Lung (tissue), 12 donors: ENCODE data around the gene KCNB1. TPM values are rescaled to one million over a fixed set of nuclear protein-coding genes. Genes with fewer than 3 reads are reported as not detected.

Experiments used
- ATAC-seq: fragments of 200-7000 bp; cut with Tn5 transposase; one replicate; pipeline ENCODE4 v1.9.1; 2020; ENCODE audit warnings: moderate number of reproducible peaks; ENCODE audit not compliant: insufficient read depth, low FRiP score
- DNase-seq, 3 donors: peaks; one replicate each; pipeline ENCODE4 v3.0.0-alpha.2; 2013 to 2017
- H3K27ac ChIP-seq, 2 donors: one replicate each; pipeline ENCODE4 v1.5.1; 2013; ENCODE audit warnings: mild to moderate bottlenecking in 2 of 2, moderate library complexity in 2 of 2, control low read depth in 1 of 2, inconsistent platforms in 1 of 2, low read depth in 1 of 2, low read length in 1 of 2
- H3K27me3 ChIP-seq, 3 donors: one replicate each; pipeline ENCODE4 v1.5.1; 2013; ENCODE audit warnings: low read length in 2 of 3; ENCODE audit not compliant: control insufficient read depth in 3 of 3, insufficient read depth in 3 of 3
- H3K36me3 ChIP-seq, 4 donors: one replicate each; pipeline ENCODE4 v1.5.1; 2013; ENCODE audit warnings: low read length in 4 of 4, mild to moderate bottlenecking in 1 of 4, moderate library complexity in 1 of 4; ENCODE audit not compliant: control insufficient read depth in 4 of 4, insufficient read depth in 4 of 4
- H3K4me1 ChIP-seq, 5 donors: one replicate each; pipeline ENCODE4 v1.5.1; 2013; ENCODE audit warnings: low read length in 5 of 5, mild to moderate bottlenecking in 2 of 5, moderate library complexity in 1 of 5; ENCODE audit not compliant: control insufficient read depth in 5 of 5, insufficient read depth in 5 of 5
- H3K4me3 ChIP-seq: one replicate; pipeline ENCODE4 v1.5.1; 2013; ENCODE audit warnings: mild to moderate bottlenecking, control low read depth, moderate library complexity
- H3K9ac ChIP-seq, 2 donors: one replicate each; pipeline ENCODE4 v1.5.1; 2013; ENCODE audit warnings: low read length in 2 of 2, control low read depth in 1 of 2; ENCODE audit not compliant: insufficient read depth in 1 of 2
- H3K9me3 ChIP-seq, 4 donors: one replicate each; pipeline ENCODE4 v1.5.1; 2013; ENCODE audit warnings: low read length in 3 of 4, mild to moderate bottlenecking in 1 of 4, moderate library complexity in 1 of 4; ENCODE audit not compliant: control insufficient read depth in 4 of 4, insufficient read depth in 3 of 4
- WGBS, 2 donors: extraction: QIAGEN DNeasy Blood & Tissue Kit; methylation state at CpG; one replicate each; pipeline ENCODE4 v1.1.7; 2013; 5-methylcytosine and 5-hydroxymethylcytosine counted together
- polyA plus RNA-seq, 2 donors: library from polyadenylated mRNA; stranded (reverse); fragments of 200-250 nt; gene quantifications; one replicate each; pipeline ENCODE4 v1.2.1, GENCODE V29; 2013
- total RNA-seq, 2 donors: library from RNA; depleted of rRNA in 1 of 2; stranded (reverse); fragments of >200 nt in 1 of 2; gene quantifications; one replicate each; pipeline ENCODE4 v1.2.1, GENCODE V29; 2014 to 2021
- TF ChIP-seq, protein P1 (sequence below): IDR thresholded peaks from 2 replicates; pipeline ENCODE4 v1.5.1; 2012; ENCODE audit warnings: mild to moderate bottlenecking; ENCODE audit errors: control extremely low read depth, extremely low read depth
- donor health status: control.
- donor health status: control.
- donor health status: Bipolar disorder and iron deficiency.
- donor health status: healthy.
- donor health status: DM: yes; HTN: yes; CAD: no.

The KCNB1 gene
- total and polyA plus RNA-seq, 4 donors, result 0.11 to 1.0 (median 0.57) TPM

DNA sequence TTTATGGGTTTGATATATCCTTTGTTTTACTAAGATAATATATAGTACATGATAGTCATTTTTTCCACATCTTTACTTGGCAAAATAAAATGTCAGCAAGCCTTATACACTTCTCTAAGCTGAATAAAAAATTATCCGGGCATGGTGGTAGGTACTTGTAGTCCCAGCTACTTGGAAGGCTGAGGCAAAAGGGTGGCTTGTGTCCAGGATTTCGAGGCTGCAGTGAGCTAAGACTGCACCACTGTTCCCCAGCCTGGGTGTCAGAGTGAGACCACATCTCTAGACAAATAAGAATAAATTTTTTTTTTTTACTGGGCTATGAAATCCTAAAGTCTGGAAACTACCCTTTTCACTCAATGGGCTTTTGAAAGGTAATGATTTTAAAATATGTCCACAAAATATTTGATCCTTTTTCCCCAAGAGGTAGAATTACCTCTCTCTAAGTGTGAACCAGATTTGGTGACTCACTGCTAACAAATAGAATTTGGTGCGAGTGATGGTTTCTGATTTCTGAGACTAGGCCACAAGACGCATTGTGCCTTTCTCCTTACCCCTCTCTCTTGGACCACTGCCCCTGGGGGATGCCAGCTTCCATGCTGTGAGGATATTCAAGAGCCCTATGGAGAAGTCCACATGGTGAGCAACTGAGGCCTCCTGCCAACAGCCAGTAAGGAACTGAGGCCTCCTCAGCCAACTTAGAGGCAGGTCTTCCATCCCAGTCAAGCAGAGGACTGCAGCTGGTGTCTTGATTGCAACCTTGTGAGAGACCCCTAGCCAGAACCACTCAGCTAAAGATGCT, 120.4 kb downstream of the KCNB1 start:
- WGBS, 2 donors, result 83 to 86% methylated on average over 4 of the region's 4 CpGs

DNA sequence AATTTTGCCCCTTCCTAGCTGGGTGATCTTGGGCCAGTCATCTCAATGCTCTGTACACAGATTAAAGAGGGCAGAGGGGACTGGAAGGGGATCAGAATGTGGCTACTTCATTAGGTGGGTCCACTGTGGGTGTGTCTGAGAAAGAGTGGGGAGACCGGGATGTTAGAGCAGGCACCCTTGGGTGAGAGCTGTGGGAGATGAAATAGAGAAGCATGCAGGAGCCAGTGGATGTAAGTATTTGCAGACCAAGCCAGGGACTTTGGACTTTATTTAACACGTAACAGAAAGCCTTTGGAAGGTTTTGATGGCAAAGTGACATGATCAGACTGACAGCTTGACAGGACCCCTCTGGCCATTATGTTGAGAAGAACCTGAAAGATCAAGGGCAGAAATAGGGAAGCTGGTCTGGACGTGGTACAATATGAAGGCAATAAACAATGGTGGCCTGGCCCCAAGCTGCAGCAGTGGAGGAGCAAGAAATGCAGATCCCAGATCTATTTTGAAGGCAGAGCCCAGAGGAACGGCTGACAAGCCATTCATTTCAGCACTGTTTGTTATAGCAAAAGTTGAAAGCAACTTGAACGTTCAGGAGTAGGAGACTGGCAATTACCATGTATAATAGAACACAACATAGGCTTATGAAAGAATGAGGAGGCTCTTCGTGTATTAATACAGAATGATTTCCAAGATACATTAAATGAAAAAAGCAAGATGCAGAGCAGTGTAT, 122.1 kb downstream of the KCNB1 start:
- ATAC-seq (no peak), DNase-seq (no peak)
- TF ChIP-seq, protein P1, sequence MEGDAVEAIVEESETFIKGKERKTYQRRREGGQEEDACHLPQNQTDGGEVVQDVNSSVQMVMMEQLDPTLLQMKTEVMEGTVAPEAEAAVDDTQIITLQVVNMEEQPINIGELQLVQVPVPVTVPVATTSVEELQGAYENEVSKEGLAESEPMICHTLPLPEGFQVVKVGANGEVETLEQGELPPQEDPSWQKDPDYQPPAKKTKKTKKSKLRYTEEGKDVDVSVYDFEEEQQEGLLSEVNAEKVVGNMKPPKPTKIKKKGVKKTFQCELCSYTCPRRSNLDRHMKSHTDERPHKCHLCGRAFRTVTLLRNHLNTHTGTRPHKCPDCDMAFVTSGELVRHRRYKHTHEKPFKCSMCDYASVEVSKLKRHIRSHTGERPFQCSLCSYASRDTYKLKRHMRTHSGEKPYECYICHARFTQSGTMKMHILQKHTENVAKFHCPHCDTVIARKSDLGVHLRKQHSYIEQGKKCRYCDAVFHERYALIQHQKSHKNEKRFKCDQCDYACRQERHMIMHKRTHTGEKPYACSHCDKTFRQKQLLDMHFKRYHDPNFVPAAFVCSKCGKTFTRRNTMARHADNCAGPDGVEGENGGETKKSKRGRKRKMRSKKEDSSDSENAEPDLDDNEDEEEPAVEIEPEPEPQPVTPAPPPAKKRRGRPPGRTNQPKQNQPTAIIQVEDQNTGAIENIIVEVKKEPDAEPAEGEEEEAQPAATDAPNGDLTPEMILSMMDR, result no peak
- H3K4me3 ChIP-seq, result no peak overlapping the region
- peaks cover 0 to 3% (median 0%) of the 10 kb centered on the region in 4 donors for H3K9me3 ChIP-seq
- no peaks in the 10 kb centered on the region for H3K36me3 ChIP-seq
- no peaks in the 10 kb centered on the region for H3K4me1 ChIP-seq
- H3K9ac ChIP-seq, result no peak overlapping the region
- WGBS, 2 donors, result 63 to 72% methylated on average over 6 of the region's 6 CpGs
- no peaks in the 10 kb centered on the region for H3K27me3 ChIP-seq
- no peak overlapping the region for H3K27ac ChIP-seq

More for the DNA sequence above, 120.4 kb downstream of the KCNB1 start:
- Histone ChIP-seq H3K9ac (no peak overlapping the region), H3K9me3 (no peaks in the 10 kb centered on the region), H3K4me3 (no peak overlapping the region), H3K4me1 (peaks cover 0 to 6% (median 0%) of the 10 kb centered on the region in 5 donors), H3K27me3 (peaks cover 0 to 4% (median 0%) of the 10 kb centered on the region in 3 donors), H3K27ac (no peak overlapping the region), H3K36me3 (no peaks in the 10 kb centered on the region)
- TF ChIP-seq, protein P1, result no peak
- no peak for DNase-seq
- ATAC-seq, result no peak

DNA sequence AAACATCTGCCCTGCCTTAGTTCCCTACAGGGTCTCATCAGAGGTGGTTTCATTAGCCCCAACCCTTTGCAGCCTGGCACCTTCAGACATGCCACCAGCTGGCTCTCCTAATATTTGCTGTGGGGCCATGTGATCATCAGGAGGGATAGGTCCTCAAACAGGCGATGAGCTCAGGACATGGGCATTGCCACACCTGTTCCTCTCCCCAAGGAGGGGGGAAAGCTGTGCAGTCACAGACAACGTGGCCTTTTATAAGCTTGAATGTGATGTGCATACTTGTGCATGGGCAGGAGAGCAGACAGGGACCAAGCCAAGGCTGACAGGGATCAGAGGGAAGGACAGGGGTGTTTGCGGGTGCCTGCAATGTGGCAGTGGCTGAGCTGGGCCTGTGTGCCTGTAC, 125.8 kb downstream of the KCNB1 start:
- WGBS, 2 donors, result 66 to 80% methylated on average over 3 of the region's 3 CpGs
- TF ChIP-seq, protein P1, result no peak

More for the DNA sequence above, 125.8 kb downstream of the KCNB1 start:
- Histone ChIP-seq H3K9me3 (peaks cover 0 to 3% (median 0%) of the 10 kb centered on the region in 4 donors), H3K9ac (no peak overlapping the region), H3K36me3 (no peaks in the 10 kb centered on the region), H3K27ac (no peak overlapping the region), H3K27me3 (no peaks in the 10 kb centered on the region), H3K4me3 (no peak overlapping the region), H3K4me1 (no peaks in the 10 kb centered on the region)
- DNase-seq (no peak), ATAC-seq (no peak)
